HCT116 (cell line): ENCODE results near the gene CGB1.
"Not testable (repeated sequence)": the region's sequence is repeated elsewhere in the genome, so short reads cannot be mapped to it uniquely, and the experiment has no call there.

ENCODE experiments used
- CTCF ChIP-seq, 3 experiments: fragments of 200-600 bp in 1 of 3; sonication (generic) in 1 of 3; IDR thresholded peaks in 2 of 3; conservative IDR thresholded peaks in 1 of 3; 2 replicates each; pipeline ENCODE4 v1.5.1; 2012 to 2017; ENCODE audit warnings: low read depth in 2 of 3, low read length in 2 of 3, antibody characterized with exemption in 1 of 3, borderline replicate concordance in 1 of 3, control low read depth in 1 of 3, mild to moderate bottlenecking in 1 of 3, mixed read lengths in 1 of 3, mixed run types in 1 of 3, moderate library complexity in 1 of 3; ENCODE audit not compliant: insufficient read depth in 1 of 3
- EZH2 ChIP-seq: fragments of 200-600 bp; sonication (generic); IDR thresholded peaks from 2 replicates; pipeline ENCODE4 v1.6.1; 2017; ENCODE audit warnings: antibody characterized with exemption, mixed run types
- EZH2phosphoT487 ChIP-seq: fragments of 200-600 bp; IDR thresholded peaks from 2 replicates; pipeline ENCODE4 v1.6.1; 2018; ENCODE audit warnings: antibody characterized with exemption, borderline replicate concordance
- FOSL1 ChIP-seq: IDR thresholded peaks from 2 replicates; pipeline ENCODE4 v1.6.1; 2012; ENCODE audit warnings: low read depth
- POLR2A ChIP-seq: IDR thresholded peaks from 2 replicates; pipeline ENCODE4 v1.7.0; 2011; ENCODE audit warnings: borderline replicate concordance; ENCODE audit not compliant: insufficient read depth, insufficient read length; ENCODE audit errors: extremely low read depth
- POLR2AphosphoS5 ChIP-seq: IDR thresholded peaks from 2 replicates; pipeline ENCODE4 v1.6.1; 2011; ENCODE audit warnings: mild to moderate bottlenecking, low read depth, low read length, moderate library complexity
- RAD21 ChIP-seq: IDR thresholded peaks from 2 replicates; pipeline ENCODE4 v1.6.1; 2012; ENCODE audit warnings: low read depth, mild to moderate bottlenecking
- SIN3A ChIP-seq: IDR thresholded peaks from 2 replicates; pipeline ENCODE4 v1.6.1; 2012; ENCODE audit warnings: low read depth
- SP1 ChIP-seq: IDR thresholded peaks from 2 replicates; pipeline ENCODE4 v1.6.1; 2012; ENCODE audit warnings: low read depth
- SRF ChIP-seq: IDR thresholded peaks from 2 replicates; pipeline ENCODE4 v1.6.1; 2012; ENCODE audit warnings: low read depth
- TCF7L2 ChIP-seq: IDR thresholded peaks from 2 replicates; pipeline ENCODE4 v1.7.0; 2011; ENCODE audit warnings: borderline replicate concordance, inconsistent platforms; ENCODE audit not compliant: insufficient read depth, insufficient read length; ENCODE audit errors: extremely low read depth
- YY1 ChIP-seq: IDR thresholded peaks from 2 replicates; pipeline ENCODE4 v1.6.1; 2011; ENCODE audit warnings: low read length, low read depth, moderate library complexity, mild to moderate bottlenecking; ENCODE audit not compliant: insufficient replicate concordance; ENCODE audit errors: extremely low read depth
- ZFX ChIP-seq: fragments of 450-650 bp; IDR thresholded peaks from 2 replicates; pipeline ENCODE4 v1.6.1; 2017
- TF ChIP-seq, protein P1 (sequence below): IDR thresholded peaks from 2 replicates; pipeline ENCODE4 v1.6.1; 2012

GRCh38 chr19:49050376-49051033 lies 13.8 kb upstream of the CGB1 start:
- not testable (repeated sequence) for TF ChIP-seq SRF; EZH2; TCF7L2; CTCF (IDR thresholded peaks at IDR 0.05 in 2 of 3, conservative IDR thresholded peaks at IDR 0.05 in 1 of 3; ENCODE audit: borderline replicate concordance in 1 of 3, insufficient read depth in 1 of 3, low read depth in 2 of 3, low read length in 2 of 3); EZH2phosphoT487; RAD21; YY1; ZFX; POLR2A; SIN3A; POLR2AphosphoS5
- TF ChIP-seq FOSL1 (peak; percentile 78), SP1 (peak; percentile 55)
- TF ChIP-seq, protein P1, sequence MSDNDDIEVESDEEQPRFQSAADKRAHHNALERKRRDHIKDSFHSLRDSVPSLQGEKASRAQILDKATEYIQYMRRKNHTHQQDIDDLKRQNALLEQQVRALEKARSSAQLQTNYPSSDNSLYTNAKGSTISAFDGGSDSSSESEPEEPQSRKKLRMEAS: peak; percentile 91
